Kidney epithelial cell (primary cell): Measurements from ENCODE around the gene ZHX3. TPM values are rescaled to one million over a fixed set of nuclear protein-coding genes. Genes with fewer than 3 reads are reported as not detected.

Experiments used
- DNase-seq: peaks from one replicate; pipeline ENCODE4 v3.0.0-alpha.2; 2010; ENCODE audit warnings: low read depth
- H3K27me3 ChIP-seq: 2 replicates; pipeline ENCODE4 v1.6.0; 2011; ENCODE audit warnings: low read length; ENCODE audit not compliant: control insufficient read depth, insufficient read depth
- H3K36me3 ChIP-seq: 2 replicates; pipeline ENCODE4 v1.5.1; 2011; ENCODE audit warnings: low read length; ENCODE audit not compliant: control insufficient read depth, insufficient read depth
- H3K4me3 ChIP-seq: 2 replicates; pipeline ENCODE4 v1.5.1; 2011; ENCODE audit warnings: low read depth, mild to moderate bottlenecking, control low read depth, low read length
- CTCF ChIP-seq: IDR thresholded peaks from 2 replicates; pipeline ENCODE4 v1.5.1; 2011; ENCODE audit warnings: mild to moderate bottlenecking, moderate library complexity, low read length, control low read depth, inconsistent platforms; ENCODE audit not compliant: insufficient read depth, poor library complexity, severe bottlenecking
- total RNA-seq: library from RNA; depleted of rRNA; stranded (reverse); fragments of >200 nt; gene quantifications from 2 replicates; pipeline ENCODE4 v1.2.3, GENCODE V29; 2015

The ZHX3 gene
- total RNA-seq, 1 donor from 2014 or later, result 7.6 TPM

- Histone ChIP-seq H3K4me3 (no peak overlapping the region), H3K27me3 (no peaks in the 10 kb centered on the region), H3K36me3 (no peaks in the 10 kb centered on the region)
- no peak for TF ChIP-seq CTCF
- no peak for DNase-seq
Measured at GRCh38 chr20:41259309-41259708, 58.2 kb downstream of the ZHX3 start.

GRCh38 chr20:41258474-41258873 lies 59.1 kb downstream of the ZHX3 start:
- Histone ChIP-seq H3K27me3 (no peaks in the 10 kb centered on the region), H3K36me3 (no peaks in the 10 kb centered on the region), H3K4me3 (no peak overlapping the region)
- DNase-seq, result no peak
- no peak for TF ChIP-seq CTCF

GRCh38 chr20:41256516-41256915 lies 61.0 kb downstream of the ZHX3 start:
- Histone ChIP-seq H3K36me3 (no peaks in the 10 kb centered on the region), H3K4me3 (no peak overlapping the region), H3K27me3 (no peaks in the 10 kb centered on the region)
- no peak for TF ChIP-seq CTCF
- DNase-seq, result no peak

DNA sequence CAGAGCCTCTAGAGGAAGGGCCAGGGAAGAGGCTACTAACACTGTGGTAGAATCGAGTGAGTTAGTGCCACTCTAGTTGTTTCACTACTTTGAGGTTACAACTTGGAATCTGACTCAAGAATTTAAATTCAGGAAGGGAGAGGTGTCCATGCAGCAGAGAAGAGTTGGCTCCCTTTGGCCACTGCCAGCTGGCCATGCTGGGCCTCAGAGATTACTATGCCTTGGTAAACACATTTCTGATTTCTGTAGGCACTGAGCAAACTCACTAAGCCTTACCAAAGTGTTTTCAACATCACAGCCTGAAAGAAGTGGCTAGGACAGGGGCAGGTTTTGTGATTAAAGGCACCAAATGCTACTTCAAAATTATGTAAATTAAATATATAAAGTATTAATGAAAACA lies 61.9 kb downstream of the ZHX3 start:
- no peak for DNase-seq
- no peak overlapping the region for H3K4me3 ChIP-seq
- no peak for TF ChIP-seq CTCF

GRCh38 chr20:41249411-41250281 lies 67.9 kb downstream of the ZHX3 start:
- no peaks in the 10 kb centered on the region for H3K36me3 ChIP-seq
- TF ChIP-seq CTCF, result peak; percentile 28
- H3K27me3 ChIP-seq, result no peaks in the 10 kb centered on the region
- DNase-seq, result peak; percentile 71
- no peak overlapping the region for H3K4me3 ChIP-seq

More for the DNA sequence above, 61.9 kb downstream of the ZHX3 start:
- Histone ChIP-seq H3K27me3 (no peaks in the 10 kb centered on the region), H3K36me3 (no peaks in the 10 kb centered on the region)
